Activated CD4-positive, alpha-beta T cell treated with anti-CD3 and anti-CD28 coated beads, Interleukin-2, Interleukin-4, amounts not matched to agents 100 ng/mL and 50 ng/mL, durations not matched to agents 16 hours and 8 hours (primary cell): Measurements from ENCODE around the gene SPRR1A.

Source experiments
- DNase-seq: peaks from one replicate; pipeline ENCODE4 v3.0.0-alpha.2; 2020; ENCODE audit warnings: low spot score

SPRR1A gene, protein sequence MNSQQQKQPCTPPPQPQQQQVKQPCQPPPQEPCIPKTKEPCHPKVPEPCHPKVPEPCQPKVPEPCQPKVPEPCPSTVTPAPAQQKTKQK

GRCh38 chr1:152983743-152984142 is at the start of gene SPRR1A:
Gene SPRR1A, plus strand, starts transcription at chr1:152984081. Its CDS starts 1,150 bp downstream, at chr1:152985231.
- no peak for DNase-seq

- no peak for DNase-seq
Measured at GRCh38 chr1:152940614-152941013, 43.3 kb upstream of the SPRR1A start.

DNA sequence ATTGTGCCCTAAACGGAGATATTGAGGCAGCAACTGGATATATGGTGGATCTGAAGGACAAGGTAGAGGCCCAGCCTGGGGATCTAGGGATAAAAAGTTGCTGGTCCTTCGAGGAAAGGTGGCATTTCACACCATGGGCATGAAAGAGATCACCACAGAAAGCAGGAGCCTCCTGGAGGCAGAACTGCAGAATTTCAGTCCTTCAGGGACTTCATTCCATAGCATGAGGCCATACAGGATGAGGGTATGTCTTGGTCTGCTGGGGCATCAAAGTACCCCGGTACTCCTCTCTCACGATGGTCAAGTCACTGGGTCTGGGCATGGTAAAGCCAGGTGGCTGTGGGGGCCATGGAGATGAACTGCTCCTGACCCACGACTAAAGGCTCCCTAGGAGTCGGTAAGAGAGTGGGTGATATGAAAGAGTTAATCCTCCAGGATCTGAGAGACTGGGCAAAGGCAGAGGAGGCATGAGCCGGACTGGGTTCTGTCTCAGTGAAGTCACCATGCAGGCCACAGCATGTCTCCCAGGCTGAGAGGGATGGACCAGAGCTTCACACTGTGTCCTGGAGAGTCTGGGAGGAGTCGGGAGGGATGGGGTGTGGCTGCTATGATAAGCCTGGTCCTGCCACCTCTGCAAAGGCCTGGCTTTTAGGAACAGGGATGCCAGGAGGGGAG is 42.7 kb upstream of the SPRR1A start:
- DNase-seq = no peak

GRCh38 chr1:152942161-152942560 is 41.7 kb upstream of the SPRR1A start:
- no peak for DNase-seq

GRCh38 chr1:152946248-152946647 is 37.6 kb upstream of the SPRR1A start:
- DNase-seq = no peak

DNA sequence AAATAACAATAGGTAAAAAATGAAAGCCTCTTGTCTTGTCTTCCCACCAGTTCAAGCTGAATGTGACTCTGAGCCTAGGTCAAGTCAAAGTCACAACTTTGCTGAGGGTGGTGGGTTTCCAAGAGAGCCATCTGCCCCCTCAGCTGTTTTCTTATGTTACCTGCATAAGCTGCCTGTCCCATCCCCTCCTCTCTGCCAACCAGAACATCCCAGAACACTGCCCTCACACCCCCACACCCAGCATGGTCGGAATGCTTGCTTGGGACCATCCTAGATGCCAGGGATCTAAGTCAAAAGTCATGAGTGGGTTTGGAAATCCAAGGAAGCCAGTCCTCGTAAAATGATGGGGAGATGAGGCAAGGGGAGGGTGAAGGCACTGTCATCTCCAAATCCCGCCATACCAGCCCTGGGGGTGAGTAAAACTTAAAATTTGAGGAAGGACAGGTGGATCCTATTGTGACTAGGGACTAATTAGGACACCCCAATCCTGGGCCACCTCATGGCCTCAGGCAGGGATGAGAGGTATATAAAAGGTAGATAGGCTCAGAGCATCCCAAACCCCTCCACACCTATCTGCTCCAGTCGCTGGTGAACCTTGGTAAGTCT is 37.1 kb upstream of the SPRR1A start, which contains the start of gene SPRR5:
TSS of gene SPRR5 (plus strand) at position 556 of the 606 bp plus-strand sequence. CDS start 1,349 bp downstream, outside the sequence.
- DNase-seq = no peak

DNA sequence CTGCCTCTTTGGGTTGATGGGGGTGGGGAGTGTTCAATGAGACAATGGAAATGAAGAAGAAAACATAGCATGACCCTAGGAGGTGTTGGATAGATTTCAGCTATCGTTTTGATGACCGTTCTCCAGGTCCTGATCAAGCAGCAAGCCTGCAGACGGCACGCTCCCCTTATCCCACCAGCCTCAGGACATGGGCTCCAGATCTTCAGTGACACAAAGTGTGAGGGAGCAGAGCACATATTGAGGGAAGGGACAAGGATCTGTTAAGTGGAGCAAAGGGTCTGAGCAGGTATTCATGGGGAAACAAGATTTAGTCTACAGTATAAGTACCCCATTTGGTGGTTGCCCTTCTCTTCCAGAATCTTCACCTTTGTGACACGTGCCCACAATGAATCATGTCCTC is 32.2 kb upstream of the SPRR1A start:
- no peak for DNase-seq

DNA sequence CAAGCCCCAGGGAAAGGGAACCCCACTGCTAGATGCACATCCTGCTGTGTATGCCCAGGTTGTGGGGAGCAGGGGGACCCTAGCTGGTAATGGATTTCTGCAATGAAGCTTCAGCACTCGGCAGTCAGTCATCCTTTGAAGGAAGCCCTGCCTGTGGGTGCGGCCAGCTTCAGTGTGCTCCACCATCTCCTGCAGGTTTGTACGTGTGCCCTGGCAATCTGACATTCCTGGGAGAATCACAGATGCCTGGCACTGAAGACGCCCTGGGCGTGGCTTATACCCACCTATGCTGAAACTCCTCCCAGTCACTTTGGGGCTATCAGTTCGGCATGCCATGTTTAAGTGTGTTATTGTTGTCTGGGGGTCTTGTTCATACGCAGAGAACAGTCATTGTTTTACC is 30.1 kb upstream of the SPRR1A start:
- DNase-seq = no peak

DNA sequence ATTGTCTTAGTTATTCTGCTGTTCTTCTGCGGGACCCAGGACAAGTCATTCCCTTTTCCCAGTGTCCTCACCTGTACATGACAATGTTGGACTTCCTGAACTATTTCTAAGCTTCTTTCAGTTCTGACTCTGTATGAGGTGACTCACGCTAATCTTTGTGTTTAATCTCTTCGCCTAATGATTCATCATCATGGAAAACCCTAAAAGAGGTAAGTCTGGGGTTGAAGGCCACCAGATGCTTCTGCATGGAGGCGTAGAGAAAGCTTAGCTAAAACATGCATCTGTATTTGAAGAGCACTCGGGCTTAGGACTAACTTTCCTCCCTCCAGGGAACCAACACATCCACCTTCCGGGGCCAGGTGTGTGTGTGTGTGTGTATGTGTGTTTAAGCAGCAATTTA is 29.4 kb upstream of the SPRR1A start:
- DNase-seq = no peak

GRCh38 chr1:152957561-152957960 is 26.3 kb upstream of the SPRR1A start:
- no peak for DNase-seq

DNA sequence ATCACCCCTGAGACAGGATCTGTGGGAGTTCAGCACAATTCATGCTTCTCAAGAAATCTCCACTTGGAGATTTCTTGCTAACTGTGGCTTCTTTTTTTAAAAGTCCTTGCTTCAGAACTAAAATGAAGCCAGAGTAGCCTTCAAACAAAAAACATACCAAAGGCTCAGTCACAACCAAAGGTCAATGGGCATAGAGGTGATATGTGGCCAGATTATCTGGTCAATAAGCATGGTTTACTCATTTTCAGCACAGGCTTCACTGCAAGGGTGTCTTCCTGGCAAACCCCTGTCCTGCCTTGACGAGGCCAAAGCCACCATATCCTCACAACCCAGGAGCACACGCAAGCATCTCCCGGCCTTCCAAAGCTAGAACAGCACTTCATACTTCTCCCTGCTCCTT is 24.6 kb upstream of the SPRR1A start:
- no peak for DNase-seq

- no peak for DNase-seq
Measured at GRCh38 chr1:152959801-152960451, 24.0 kb upstream of the SPRR1A start.

DNA sequence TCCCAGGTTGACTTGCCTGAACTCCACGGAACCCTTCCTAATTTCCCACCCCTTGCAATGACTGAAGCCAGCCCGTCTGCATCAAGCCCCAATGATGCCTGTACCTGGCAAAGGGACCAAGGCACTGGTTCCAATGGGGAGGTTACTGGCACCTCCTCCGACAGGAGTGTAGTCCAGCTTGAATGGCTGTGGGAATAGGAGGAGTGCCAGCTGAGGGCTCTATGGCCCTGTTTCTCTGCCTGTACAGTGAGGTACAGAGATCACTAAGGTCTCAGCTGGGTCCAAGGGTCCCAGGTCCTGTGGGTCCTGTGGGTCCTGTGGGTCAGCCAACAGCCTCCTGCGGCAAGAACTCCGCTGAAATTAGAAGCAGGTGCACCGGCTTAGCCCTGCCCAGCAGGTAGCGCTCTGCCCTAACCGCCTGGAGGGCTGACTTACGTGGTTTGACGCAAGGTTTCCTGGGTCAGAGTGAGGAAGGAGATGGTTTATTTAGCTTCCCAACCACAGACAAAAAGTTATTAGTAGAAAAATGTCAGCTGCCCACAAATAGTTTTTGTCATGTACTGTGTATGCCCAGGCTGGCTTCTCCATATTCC is 23.3 kb upstream of the SPRR1A start:
- no peak for DNase-seq

GRCh38 chr1:152961226-152961891 is 22.5 kb upstream of the SPRR1A start:
- DNase-seq = no peak

DNA sequence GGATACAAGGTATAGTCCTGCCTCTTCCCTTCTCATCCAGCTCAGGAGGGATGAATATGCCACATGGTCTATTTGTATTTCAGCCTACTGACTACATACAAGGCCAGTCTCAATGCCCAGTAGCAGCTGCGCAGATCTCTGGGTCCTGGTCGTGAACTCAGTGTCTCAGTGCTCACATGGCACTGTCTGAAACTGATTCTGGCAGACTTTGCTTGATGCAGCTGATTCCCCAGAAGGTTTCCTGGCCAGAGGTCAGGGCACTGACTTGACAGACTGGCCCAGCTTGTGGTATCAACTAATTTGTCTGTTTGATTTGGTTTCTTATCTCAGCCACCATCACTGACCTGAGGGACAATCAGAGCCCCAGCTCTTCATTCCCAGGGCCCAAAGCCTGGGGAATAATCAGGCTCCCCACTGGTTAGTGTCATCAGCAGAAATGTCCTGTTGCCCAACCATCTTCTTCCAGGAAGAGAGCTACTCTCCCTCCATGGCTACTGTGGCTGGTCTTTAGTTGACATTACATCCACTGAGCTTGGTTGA is 20.9 kb upstream of the SPRR1A start:
- no peak for DNase-seq

DNA sequence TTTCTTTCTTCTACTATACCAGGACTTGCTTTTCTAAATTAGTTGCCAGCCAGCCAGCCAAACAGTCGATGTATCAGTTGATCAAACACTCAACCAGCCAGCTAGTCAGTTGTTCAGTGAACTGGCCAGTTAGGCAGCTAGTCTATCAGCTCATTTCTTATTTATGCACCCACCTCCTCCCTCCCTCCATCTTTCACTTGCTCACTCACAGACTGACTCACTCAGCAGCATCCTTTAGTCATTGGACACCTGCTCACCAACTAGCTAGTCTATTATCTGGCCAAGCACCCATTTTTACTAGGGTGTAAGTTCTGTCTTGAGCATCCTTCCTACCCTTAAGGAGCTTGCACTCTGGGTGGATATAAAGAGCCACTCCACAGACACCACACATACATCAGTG is 19.3 kb upstream of the SPRR1A start:
- DNase-seq = no peak

DNA sequence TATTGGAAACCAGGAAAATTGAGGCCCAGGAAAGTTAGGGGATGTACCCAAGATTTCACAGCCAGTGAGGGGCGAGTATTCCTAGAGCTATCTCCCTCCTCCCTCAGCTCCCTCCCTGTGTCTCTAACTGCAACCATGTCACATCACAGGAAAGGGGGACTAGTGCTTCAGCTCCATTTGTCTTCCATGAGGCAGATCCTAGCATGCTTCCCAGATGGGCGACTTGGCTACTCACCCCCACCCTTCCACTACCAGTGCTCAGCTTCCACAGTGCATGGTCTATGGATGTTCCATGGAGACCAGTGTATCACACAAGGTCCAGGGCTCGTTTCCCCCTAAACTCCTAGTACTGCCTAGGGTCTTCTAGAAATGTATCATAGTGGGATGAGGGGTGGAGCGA is 18.0 kb upstream of the SPRR1A start:
- no peak for DNase-seq

GRCh38 chr1:152967201-152967600 is 16.7 kb upstream of the SPRR1A start:
- peak; percentile 40 for DNase-seq

DNA sequence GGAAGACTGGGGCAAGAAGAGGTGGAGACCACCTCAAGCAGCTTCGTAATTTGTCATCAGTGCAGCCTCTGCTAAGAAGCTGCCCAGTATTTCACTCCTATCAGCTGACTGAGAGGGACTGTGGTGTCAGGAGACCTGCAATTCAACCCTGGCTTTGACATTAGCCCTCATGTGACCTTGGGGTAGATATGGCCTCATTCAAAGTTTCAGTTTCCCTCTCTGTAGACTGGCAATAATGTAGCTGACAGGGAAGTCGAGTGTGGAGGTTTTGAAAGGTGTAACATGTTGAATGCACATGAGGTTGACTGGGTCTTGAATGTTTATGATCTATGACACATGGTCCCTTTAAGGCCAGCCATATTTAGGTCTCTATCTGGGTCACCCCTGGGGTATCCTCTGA is 15.6 kb upstream of the SPRR1A start:
- DNase-seq = peak; percentile 15

GRCh38 chr1:152969036-152969435 is 14.8 kb upstream of the SPRR1A start:
- no peak for DNase-seq

DNA sequence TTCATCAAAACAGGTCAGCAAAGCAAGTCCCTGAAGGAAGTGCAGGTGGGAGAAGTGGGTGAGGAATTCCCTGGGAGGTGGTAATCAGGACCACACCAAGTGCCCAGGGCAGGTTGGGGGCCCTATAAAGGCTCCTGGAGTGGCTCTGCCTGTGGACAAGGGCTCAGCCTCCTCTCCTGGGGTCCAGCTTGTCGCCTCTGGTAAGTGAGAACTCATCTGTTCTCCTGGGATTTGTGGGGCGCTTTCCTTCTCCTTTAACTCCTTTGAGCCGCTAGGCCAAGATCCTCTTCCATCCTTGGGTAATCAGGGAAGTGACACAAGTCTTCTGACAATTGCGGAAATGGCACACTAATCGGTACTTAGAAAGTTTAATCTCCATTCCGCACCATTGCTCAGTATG is 13.4 kb upstream of the SPRR1A start, which contains the start of gene SPRR4:
TSS of gene SPRR4 (plus strand) at position 154 of the 400 bp plus-strand sequence. CDS start 1,243 bp downstream, outside the sequence.
- no peak for DNase-seq
